ENCODE results near the gene APC.
A peak's percentile ranks its signal among the peaks of the same experiment; 100 is the strongest.

The APC gene

DNA sequence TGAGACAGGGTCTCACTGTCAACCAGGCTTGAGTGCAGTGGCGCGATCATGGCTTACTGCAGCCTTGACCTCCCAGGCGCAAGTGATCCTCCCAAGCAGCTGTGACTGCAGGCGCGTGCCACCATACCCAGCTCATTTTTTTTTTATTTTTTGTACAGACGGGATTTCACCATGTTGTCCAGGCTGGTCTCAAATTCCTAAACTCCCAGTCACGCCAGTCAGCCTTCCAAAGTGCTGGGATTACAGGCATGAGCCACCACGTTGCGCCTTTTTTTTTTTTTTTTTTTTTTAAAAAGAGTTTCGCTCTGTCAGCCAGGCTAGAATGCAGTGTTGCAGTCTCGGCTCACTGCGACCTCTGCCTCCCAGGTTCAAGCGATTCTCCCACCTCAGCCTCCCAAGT, 96.3 kb downstream of the APC start:
- TF ChIP-seq, protein P1, sequence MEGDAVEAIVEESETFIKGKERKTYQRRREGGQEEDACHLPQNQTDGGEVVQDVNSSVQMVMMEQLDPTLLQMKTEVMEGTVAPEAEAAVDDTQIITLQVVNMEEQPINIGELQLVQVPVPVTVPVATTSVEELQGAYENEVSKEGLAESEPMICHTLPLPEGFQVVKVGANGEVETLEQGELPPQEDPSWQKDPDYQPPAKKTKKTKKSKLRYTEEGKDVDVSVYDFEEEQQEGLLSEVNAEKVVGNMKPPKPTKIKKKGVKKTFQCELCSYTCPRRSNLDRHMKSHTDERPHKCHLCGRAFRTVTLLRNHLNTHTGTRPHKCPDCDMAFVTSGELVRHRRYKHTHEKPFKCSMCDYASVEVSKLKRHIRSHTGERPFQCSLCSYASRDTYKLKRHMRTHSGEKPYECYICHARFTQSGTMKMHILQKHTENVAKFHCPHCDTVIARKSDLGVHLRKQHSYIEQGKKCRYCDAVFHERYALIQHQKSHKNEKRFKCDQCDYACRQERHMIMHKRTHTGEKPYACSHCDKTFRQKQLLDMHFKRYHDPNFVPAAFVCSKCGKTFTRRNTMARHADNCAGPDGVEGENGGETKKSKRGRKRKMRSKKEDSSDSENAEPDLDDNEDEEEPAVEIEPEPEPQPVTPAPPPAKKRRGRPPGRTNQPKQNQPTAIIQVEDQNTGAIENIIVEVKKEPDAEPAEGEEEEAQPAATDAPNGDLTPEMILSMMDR (IDR thresholded peaks at IDR 0.05; ENCODE audit: low read depth, low read length): no peak
- H3K36me3 ChIP-seq: peaks cover 36% of the 10 kb centered on the region

DNA sequence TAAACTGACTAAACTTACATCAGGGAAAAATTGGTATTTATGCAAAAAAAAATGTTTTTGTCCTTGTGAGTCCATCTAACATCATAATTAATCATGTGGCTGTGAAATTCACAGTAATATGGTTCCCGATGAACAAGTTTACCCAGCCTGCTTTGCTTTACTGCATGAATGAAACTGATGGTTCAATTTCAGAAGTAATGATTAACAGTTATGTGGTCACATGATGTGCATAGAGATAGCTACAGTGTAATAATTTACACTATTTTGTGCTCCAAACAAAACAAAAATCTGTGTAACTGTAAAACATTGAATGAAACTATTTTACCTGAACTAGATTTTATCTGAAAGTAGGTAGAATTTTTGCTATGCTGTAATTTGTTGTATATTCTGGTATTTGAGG, 106.8 kb downstream of the APC start:
- TF ChIP-seq, protein P1 (IDR thresholded peaks at IDR 0.05; ENCODE audit: low read depth, low read length): no peak
- Histone ChIP-seq H3K4me3 (ENCODE audit: low read depth, low read length) (no peak overlapping the region), H3K4me1 (no peaks in the 10 kb centered on the region), H3K9me3 (no peaks in the 10 kb centered on the region), H3K36me3 (peaks cover 6% of the 10 kb centered on the region), H3K27me3 (no peaks in the 10 kb centered on the region)
- no peak for DNase-seq

More for the DNA sequence above, 96.3 kb downstream of the APC start:
- no peaks in the 10 kb centered on the region; the same call in 1 of the 2 replicates for H3K4me1 ChIP-seq
- DNase-seq: no peak
- H3K4me3 ChIP-seq (ENCODE audit: low read depth, low read length): no peak overlapping the region
- no peaks in the 10 kb centered on the region for H3K27me3 ChIP-seq
- H3K9me3 ChIP-seq: no peaks in the 10 kb centered on the region

DNA sequence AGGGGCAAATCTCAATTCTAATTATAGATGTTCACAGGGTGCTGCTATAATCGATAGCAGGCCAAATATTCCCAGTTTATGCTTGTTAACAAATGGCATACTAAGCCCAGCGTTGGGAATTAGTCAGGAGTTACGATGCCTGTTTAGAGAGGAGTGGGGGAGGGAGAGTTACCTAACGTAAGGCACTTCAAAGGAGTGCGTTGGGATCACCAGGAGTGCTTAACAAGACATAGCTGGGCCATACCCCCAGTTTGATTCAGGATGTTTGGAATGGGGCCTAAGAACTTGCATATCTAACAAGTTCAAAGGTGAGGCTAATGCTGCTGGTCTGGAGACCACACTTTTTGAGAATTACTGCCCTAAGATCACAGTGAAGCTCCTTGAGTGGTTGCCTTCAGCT, 108.9 kb downstream of the APC start:
- Histone ChIP-seq H3K36me3 (no peaks in the 10 kb centered on the region), H3K9me3 (no peaks in the 10 kb centered on the region; the same call in 1 of the 2 replicates), H3K27me3 (no peaks in the 10 kb centered on the region), H3K4me1 (no peaks in the 10 kb centered on the region), H3K4me3 (ENCODE audit: low read depth, low read length) (no peak overlapping the region)
- TF ChIP-seq, protein P1 (IDR thresholded peaks at IDR 0.05; ENCODE audit: low read depth, low read length): no peak
- no peak for DNase-seq

DNA sequence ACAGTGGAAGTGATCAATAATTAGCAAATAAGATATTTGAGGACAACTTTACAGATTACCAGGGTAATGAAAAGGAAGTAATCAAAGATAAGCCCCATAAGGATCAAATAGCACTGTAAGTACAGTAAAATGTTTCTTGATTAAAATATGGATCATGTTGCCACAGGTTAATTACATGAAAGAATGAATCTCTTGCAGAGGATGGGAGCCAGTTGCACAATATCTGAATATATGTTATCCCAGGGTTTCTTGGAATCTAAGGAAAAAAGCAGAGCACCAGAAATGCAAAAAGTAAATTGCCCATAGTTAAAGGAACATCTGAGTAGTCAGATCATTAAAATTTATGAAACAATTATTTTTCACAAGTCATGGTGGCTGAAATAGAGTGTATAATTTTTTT, 109.6 kb downstream of the APC start:
- Histone ChIP-seq H3K4me1 (no peaks in the 10 kb centered on the region), H3K4me3 (ENCODE audit: low read depth, low read length) (no peak overlapping the region)
- TF ChIP-seq, protein P1 (IDR thresholded peaks at IDR 0.05; ENCODE audit: low read depth, low read length): no peak

DNA sequence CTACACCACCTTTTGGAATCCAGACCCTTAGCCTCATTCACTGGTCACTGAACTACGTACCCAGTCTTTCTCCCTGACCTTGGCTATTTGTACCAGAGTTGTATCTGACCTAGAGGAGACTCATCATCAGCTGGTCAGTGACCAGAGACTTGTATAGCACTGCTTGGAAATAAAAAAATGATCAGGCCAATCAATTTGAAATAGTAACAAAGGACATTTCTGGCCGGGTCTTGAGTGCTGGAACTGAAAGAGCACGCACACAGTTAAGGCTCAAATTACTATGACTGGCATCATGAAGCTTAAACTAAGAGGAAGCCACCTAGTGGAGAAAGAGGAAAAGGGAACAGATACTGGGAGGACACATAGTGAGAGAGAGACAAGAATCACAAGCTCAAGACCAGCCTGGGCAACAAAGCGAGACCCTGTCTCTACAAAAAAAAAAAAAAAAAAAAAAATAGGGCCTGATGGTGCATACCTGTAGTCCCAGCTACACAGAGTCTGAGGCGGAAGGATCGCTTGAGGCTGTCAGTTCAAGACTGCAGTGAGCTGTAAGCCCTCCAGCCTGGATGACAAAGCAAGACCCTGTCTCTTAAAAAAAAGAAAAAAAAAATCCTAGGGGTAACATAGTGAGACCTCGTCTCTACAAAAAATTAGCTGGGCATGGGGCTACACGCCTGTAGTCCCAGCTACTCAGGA, 110.6 kb downstream of the APC start:
- H3K4me1 ChIP-seq: no peaks in the 10 kb centered on the region
- TF ChIP-seq, protein P1 (IDR thresholded peaks at IDR 0.05; ENCODE audit: low read depth, low read length): peak; percentile 80
- H3K36me3 ChIP-seq: no peaks in the 10 kb centered on the region
- no peaks in the 10 kb centered on the region; the same call in 1 of the 2 replicates for H3K9me3 ChIP-seq
- no peaks in the 10 kb centered on the region for H3K27me3 ChIP-seq
- H3K4me3 ChIP-seq (ENCODE audit: low read depth, low read length): no peak overlapping the region
- peak; percentile 15 for DNase-seq

More for the DNA sequence above, 109.6 kb downstream of the APC start:
- no peaks in the 10 kb centered on the region for H3K36me3 ChIP-seq
- no peak for DNase-seq
- H3K9me3 ChIP-seq: no peaks in the 10 kb centered on the region; the same call in 1 of the 2 replicates
- H3K27me3 ChIP-seq: no peaks in the 10 kb centered on the region

DNA sequence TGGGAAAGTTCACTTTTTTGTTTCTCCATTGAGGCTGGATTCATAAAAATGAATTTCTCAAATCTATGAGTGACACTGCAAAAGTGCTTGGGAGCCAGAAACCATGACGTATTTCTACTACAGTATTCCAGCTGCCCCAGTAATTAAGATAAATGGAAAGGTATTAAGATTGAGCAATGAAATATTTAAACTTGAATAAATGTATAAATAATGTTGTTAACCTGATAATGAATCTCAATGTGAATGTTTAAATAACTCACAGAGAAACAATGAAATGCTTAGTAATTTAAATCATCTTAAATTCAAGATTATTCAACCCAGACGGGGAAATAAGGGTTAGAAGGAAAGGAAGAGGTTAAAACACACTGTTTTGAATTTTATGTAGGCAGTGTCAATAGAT, 112.2 kb downstream of the APC start:
- Histone ChIP-seq H3K27me3 (no peaks in the 10 kb centered on the region), H3K4me3 (ENCODE audit: low read depth, low read length) (no peak overlapping the region), H3K36me3 (no peaks in the 10 kb centered on the region), H3K4me1 (no peaks in the 10 kb centered on the region), H3K9me3 (no peaks in the 10 kb centered on the region; the same call in 1 of the 2 replicates)
- DNase-seq: no peak
- TF ChIP-seq, protein P1 (IDR thresholded peaks at IDR 0.05; ENCODE audit: low read depth, low read length): no peak
